Glomerular visceral epithelial cell (primary cell): ENCODE results near the gene PTGR3.

Source experiments
- DNase-seq: peaks from one replicate; pipeline ENCODE4 v3.0.0-alpha.2; 2016; ENCODE audit errors: extremely low spot score

The PTGR3 gene

DNA sequence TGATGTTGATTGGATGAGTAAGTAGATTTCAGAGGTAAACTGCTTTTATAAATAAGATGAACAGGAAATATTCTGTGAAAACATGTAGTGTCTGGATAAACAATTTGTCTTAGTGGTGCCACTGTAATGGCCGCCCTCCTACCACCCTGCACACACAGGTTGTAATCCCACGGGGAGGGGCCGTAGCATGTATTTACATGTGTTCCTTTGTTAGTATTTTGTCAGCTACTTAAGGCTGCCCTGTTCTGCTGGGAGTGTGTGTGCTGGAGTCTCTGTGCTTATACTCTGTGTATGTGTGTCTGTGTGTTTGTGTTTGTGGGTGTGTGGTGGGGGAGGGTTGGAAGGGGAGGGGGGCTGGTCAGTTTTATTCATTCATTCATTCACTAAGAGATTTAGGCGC is 6.7 kb upstream of the PTGR3 start:
- DNase-seq = no peak

- DNase-seq = no peak
These were observed 6.0 kb upstream of the PTGR3 start for GRCh38 chr18:75214766-75215510.

GRCh38 chr18:75214332-75214690 is 5.4 kb upstream of the PTGR3 start:
- DNase-seq = no peak

GRCh38 chr18:75213611-75214331 is 4.8 kb upstream of the PTGR3 start:
- DNase-seq = no peak

- no peak for DNase-seq
These were observed 3.8 kb upstream of the PTGR3 start for GRCh38 chr18:75212751-75213090.

- DNase-seq = peak; percentile 20
These were observed 3.2 kb upstream of the PTGR3 start for GRCh38 chr18:75211953-75212750.

DNA sequence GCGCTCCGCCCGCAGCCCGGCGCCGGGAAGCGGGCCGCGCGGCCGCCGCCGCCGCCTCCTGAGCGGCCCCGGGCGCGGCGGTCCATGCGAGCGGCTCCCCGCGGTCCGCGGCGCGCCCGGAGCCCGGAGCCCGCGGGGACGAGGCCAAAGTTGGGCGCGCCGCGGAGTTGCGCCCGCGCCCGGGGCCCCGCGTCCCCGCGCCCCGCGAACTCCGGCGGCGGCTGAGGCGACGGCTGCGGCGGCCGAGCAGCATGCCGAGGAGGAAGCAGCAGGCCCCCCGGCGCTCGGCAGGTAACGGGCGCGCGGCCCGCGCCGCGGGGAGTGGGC is 2.6 kb upstream of the PTGR3 start:
- DNase-seq = no peak

DNA sequence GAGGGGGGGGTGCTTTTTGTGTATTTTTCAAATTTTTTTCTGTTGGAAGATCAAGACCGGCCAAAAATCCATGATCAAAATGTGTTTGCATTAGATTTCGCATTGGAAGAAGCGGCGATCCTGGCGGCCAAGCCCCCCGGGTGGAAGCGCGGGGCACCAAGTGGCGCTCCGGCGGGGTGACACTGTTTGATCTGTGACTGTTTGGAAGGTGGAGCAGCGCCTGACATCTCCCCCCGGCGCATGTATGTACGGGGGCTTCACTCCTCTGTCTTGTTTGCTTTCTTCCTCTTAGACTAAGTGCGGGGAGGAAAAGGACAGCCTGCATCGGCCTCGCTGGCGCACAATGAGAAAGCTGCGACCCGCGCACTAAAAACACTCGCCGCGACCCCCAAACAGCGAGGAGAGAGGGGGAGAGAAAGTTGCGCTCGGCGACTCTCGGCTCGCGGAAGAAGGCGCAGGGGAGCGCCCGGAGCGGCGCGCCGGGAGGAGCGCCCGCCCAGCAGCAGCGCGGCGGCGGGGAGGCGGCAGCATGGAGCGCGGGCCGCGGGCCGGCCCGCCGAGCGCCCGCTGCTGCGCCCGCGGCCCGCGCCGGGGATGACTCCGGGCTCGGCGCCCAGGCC is 2.2 kb upstream of the PTGR3 start:
- peak; percentile 15 for DNase-seq

DNA sequence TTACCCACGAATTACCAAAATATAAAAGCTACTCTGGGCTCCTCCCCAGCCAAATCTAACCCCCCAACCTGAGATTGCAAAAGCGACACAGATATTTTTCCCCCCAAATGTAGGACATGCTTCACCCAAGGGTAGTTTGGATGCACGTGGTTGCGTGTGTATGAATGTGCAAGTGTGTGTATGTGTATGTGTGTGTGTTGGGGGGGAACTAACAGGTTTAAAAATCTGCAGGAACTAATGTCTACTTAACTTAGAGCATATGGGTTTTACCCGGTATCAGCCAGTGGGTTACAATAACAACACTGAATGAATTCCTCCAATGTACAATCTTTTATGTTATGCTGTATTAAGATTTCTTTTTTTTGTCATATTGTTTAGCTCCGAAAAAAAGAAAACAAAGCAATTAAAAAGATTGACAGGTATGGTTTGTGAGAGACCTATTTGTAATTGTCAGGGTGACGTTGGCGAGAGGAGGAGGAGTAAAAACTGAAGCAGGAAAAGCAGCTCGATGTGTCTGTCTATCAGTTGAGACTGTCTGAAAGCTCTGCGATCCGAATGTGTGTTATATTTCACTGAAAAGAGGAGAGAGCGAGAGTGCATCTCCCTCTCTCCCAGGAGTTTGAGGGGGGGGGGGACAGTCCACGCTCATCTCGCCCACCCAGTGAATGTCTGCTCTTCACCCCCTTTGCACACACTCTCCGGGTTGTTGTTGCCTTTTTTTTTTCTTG is 1.5 kb upstream of the PTGR3 start, which contains the start of gene TSHZ1:
TSS of gene TSHZ1 (plus strand) at position 524 of the 728 bp plus-strand sequence. CDS start 1,080 bp downstream, outside the sequence.
- peak; percentile 76 for DNase-seq

- no peak for DNase-seq
These were observed 966 bp upstream of the PTGR3 start for GRCh38 chr18:75209951-75210258.

- no peak for DNase-seq
These were observed 157 bp downstream of the PTGR3 start for GRCh38 chr18:75208836-75209128.

- peak; percentile 32 for DNase-seq
These were observed 644 bp downstream of the PTGR3 start for GRCh38 chr18:75208155-75208835.

- DNase-seq = peak; percentile 48
These were observed 1.4 kb downstream of the PTGR3 start for GRCh38 chr18:75207310-75208154.

DNA sequence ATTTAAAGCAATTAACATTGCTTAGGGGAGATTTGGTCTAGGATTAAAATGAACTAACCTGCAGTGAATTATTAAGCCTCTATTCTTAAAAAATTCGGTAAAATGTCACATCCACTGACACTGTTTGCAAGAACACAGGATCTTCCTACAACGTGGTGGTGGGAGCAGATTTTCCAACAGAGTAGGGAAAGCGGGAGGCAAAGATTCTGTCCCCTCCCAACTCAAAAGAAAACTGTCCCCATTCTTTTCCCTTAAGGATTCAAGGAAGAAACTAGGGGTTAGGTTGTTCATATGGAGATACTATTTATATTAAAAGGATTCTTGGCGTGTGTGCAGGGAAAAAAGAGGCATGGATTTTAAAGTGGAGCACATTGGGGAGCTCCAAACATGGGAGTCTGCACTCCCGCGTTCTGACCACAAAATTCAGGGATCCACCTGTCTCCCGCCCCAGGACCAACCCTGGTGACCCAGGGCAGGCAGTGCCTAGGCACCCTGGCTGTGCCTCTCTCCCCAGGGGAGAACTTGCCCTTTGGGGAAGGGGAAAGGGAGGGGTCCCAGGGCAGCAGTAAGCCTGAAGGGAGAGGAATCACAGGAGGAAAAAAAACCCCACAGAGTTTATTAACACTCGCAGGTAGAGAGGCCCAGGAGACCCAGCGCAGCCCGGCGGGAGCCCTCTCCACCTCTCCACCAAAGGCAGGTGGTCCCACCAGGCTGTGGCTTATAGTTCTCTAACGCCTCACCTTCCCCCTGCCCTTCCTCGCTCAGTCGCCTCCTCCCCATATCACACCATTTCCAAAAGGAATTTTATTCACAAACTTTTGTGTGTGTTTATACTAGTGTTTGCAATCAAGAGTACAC is 2.3 kb downstream of the PTGR3 start:
- DNase-seq = no peak

DNA sequence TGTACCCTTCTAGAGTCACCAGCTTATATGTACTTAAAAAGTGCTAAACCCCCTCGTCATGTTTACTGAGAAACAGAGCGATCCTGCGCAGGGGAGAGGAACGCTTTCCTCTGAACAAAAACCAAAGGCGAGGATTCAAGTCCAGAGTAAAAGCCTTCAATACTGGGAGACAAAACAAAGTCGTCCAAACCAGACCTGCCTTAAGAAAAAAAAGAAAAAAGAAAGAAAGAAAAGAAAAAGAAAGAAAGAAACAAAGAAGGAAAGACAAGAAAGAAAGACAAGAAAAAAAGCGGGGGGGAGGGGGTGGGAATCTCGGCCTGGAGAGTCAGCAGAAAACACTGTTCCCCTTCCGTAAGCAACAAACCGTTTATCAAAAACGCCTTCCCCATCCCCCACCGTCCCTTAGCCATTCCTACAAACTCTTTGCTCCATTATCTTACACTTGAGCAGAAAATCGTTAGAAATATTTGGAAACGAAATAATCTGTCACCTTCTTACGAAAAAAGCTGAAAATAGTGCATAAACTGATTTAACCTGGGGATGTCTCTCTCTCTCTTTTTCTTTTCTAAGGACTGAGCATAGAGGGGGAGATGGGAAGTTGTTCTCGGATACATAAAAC is 3.3 kb downstream of the PTGR3 start:
- no peak for DNase-seq

DNA sequence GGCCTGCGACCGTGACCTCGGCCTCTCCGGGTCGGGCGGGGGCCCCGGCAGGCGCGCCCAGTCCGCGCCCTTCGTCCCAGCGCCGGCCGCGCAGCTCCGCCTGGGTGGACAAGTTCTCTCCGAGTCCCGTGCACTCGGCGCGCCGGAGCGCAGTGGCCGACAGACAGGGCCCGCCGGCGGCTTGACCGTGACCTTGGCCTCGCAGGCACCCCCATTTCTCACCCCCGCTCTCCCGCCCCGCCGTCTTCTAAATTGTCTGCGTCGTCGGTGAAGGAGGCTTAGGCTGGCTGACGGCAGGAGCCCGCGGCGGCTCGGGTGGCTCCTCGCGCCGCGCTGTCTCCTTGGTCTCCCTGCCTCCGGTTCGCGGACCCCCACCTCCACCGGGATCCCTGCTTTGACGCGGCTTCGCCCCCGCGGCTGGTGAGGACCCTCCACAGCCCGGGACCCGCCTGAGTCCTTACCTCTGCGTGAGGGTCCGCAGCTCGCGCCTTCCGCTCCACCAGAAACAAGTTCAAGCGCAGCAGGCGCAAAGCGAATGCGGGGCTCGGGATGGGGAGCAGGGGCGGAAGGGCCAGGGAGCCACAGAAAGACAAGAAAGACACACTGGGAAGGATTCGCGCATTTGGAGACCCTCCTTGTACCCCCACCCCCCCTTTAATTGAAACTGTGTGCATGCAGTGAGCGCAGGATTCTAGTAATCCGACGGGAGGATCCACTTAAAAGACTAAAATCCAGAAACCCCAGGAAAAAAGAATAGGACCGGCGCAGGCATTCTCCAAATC is 4.0 kb downstream of the PTGR3 start:
- DNase-seq = no peak

- no peak for DNase-seq
These were observed 4.6 kb downstream of the PTGR3 start for GRCh38 chr18:75204269-75204731.
